ES-I3 (cell line): Measurements from ENCODE around the gene ERBB4.
"Not testable (repeated sequence)": the region's sequence is repeated elsewhere in the genome, so short reads cannot be mapped to it uniquely, and the experiment has no call there.

Experiments
- H3K36me3 ChIP-seq: 2 replicates; pipeline ENCODE4 v1.6.1; 2013; ENCODE audit warnings: mild to moderate bottlenecking, low read length, control low read depth, moderate library complexity; ENCODE audit not compliant: insufficient read depth
- H3K4me1 ChIP-seq: 2 replicates; pipeline ENCODE4 v1.6.1; 2013; ENCODE audit warnings: mild to moderate bottlenecking, control low read depth, low read length; ENCODE audit not compliant: insufficient read depth
- H3K9ac ChIP-seq: 2 replicates; pipeline ENCODE4 v1.6.1; 2013; ENCODE audit warnings: low read depth, mild to moderate bottlenecking, low read length, moderate library complexity
- H3K9me3 ChIP-seq: 2 replicates; pipeline ENCODE4 v1.6.1; 2013; ENCODE audit warnings: mild to moderate bottlenecking, low read length, moderate library complexity; ENCODE audit not compliant: control insufficient read depth, insufficient read depth

ERBB4 gene

GRCh38 chr2:212193056-212193455, 345.5 kb downstream of the ERBB4 start:
- Histone ChIP-seq H3K9ac (no peak overlapping the region), H3K36me3 (no peaks in the 10 kb centered on the region), H3K4me1 (no peaks in the 10 kb centered on the region), H3K9me3 (no peaks in the 10 kb centered on the region)

- H3K9me3 ChIP-seq, H3K36me3 ChIP-seq, H3K9ac ChIP-seq, H3K4me1 ChIP-seq: not testable (repeated sequence)
These were observed 347.2 kb downstream of the ERBB4 start for GRCh38 chr2:212191438-212191837.

GRCh38 chr2:212186166-212186565, 352.4 kb downstream of the ERBB4 start:
- no peaks in the 10 kb centered on the region for H3K36me3 ChIP-seq
- no peaks in the 10 kb centered on the region for H3K9me3 ChIP-seq
- H3K4me1 ChIP-seq: peaks cover 6% of the 10 kb centered on the region; the same call in 1 of the 2 replicates
- H3K9ac ChIP-seq: no peak overlapping the region

- Histone ChIP-seq H3K36me3 (no peaks in the 10 kb centered on the region), H3K9me3 (no peaks in the 10 kb centered on the region), H3K4me1 (peaks cover 6% of the 10 kb centered on the region; the same call in 1 of the 2 replicates), H3K9ac (no peak overlapping the region)
These were observed 357.0 kb downstream of the ERBB4 start for GRCh38 chr2:212181646-212182045.

- Histone ChIP-seq H3K4me1 (peaks cover 6% of the 10 kb centered on the region; the same call in 1 of the 2 replicates), H3K9me3 (no peaks in the 10 kb centered on the region), H3K9ac (no peak overlapping the region), H3K36me3 (no peaks in the 10 kb centered on the region)
These were observed 358.1 kb downstream of the ERBB4 start for GRCh38 chr2:212180408-212181083.

- peaks cover 6% of the 10 kb centered on the region; the same call in 1 of the 2 replicates for H3K4me1 ChIP-seq
- H3K9me3 ChIP-seq: no peaks in the 10 kb centered on the region
- H3K9ac ChIP-seq: no peak overlapping the region
- H3K36me3 ChIP-seq: no peaks in the 10 kb centered on the region
These were observed 360.9 kb downstream of the ERBB4 start for GRCh38 chr2:212177724-212178123.

- no peak overlapping the region for H3K9ac ChIP-seq
- H3K36me3 ChIP-seq: no peaks in the 10 kb centered on the region
- peaks cover 3% of the 10 kb centered on the region; the same call in 1 of the 2 replicates for H3K9me3 ChIP-seq
- no peaks in the 10 kb centered on the region for H3K4me1 ChIP-seq
These were observed 362.5 kb downstream of the ERBB4 start for GRCh38 chr2:212176151-212176550.

GRCh38 chr2:212173756-212174510, 364.7 kb downstream of the ERBB4 start:
- Histone ChIP-seq H3K4me1 (no peaks in the 10 kb centered on the region), H3K9me3 (peaks cover 8% of the 10 kb centered on the region), H3K36me3 (no peaks in the 10 kb centered on the region), H3K9ac (no peak overlapping the region)

- Histone ChIP-seq H3K9ac (no peak overlapping the region), H3K9me3 (peaks cover 8% of the 10 kb centered on the region), H3K36me3 (no peaks in the 10 kb centered on the region), H3K4me1 (no peaks in the 10 kb centered on the region)
These were observed 365.3 kb downstream of the ERBB4 start for GRCh38 chr2:212173331-212173730.

- Histone ChIP-seq H3K36me3 (no peaks in the 10 kb centered on the region), H3K9ac (no peak overlapping the region), H3K9me3 (peaks cover 8% of the 10 kb centered on the region), H3K4me1 (no peaks in the 10 kb centered on the region)
These were observed 368.2 kb downstream of the ERBB4 start for GRCh38 chr2:212170382-212170781.

GRCh38 chr2:212158081-212158480, 380.5 kb downstream of the ERBB4 start:
- Histone ChIP-seq H3K4me1 (no peaks in the 10 kb centered on the region), H3K9me3 (no peaks in the 10 kb centered on the region), H3K9ac (no peak overlapping the region)

GRCh38 chr2:212157012-212157411, 381.6 kb downstream of the ERBB4 start:
- H3K9me3 ChIP-seq: no peaks in the 10 kb centered on the region
- H3K36me3 ChIP-seq: no peaks in the 10 kb centered on the region
- H3K4me1 ChIP-seq: no peaks in the 10 kb centered on the region
- no peak overlapping the region for H3K9ac ChIP-seq

More at GRCh38 chr2:212158081-212158480, 380.5 kb downstream of the ERBB4 start:
- no peaks in the 10 kb centered on the region for H3K36me3 ChIP-seq

- Histone ChIP-seq H3K9me3 (no peaks in the 10 kb centered on the region), H3K4me1 (no peaks in the 10 kb centered on the region), H3K9ac (no peak overlapping the region), H3K36me3 (no peaks in the 10 kb centered on the region)
These were observed 382.5 kb downstream of the ERBB4 start for GRCh38 chr2:212156088-212156487.

- Histone ChIP-seq H3K4me1 (no peaks in the 10 kb centered on the region), H3K36me3 (no peaks in the 10 kb centered on the region), H3K9me3 (no peaks in the 10 kb centered on the region), H3K9ac (no peak overlapping the region)
These were observed 384.1 kb downstream of the ERBB4 start for GRCh38 chr2:212154477-212154878.

GRCh38 chr2:212153923-212154322, 384.7 kb downstream of the ERBB4 start:
- H3K9me3 ChIP-seq: no peaks in the 10 kb centered on the region
- no peaks in the 10 kb centered on the region for H3K36me3 ChIP-seq
- H3K4me1 ChIP-seq: no peaks in the 10 kb centered on the region
- H3K9ac ChIP-seq: no peak overlapping the region
